Stomach (tissue), 4 donors: ENCODE results near the gene P2RX6.

ENCODE experiments used
- EP300 ChIP-seq: sonication (generic); formaldehyde crosslinking; IDR thresholded peaks from one replicate; pipeline ENCODE4 v1.6.1; 2017; ENCODE audit warnings: antibody characterized with exemption
- POLR2A ChIP-seq, 4 donors: fragments of 450-650 bp; IDR thresholded peaks; one replicate each; pipeline ENCODE4 v1.6.1; 2016; ENCODE audit warnings: antibody characterized with exemption in 4 of 4, control low read depth in 2 of 4, mild to moderate bottlenecking in 1 of 4, moderate library complexity in 1 of 4
- POLR2AphosphoS5 ChIP-seq, 3 donors: sonication (generic); formaldehyde crosslinking; IDR thresholded peaks; one replicate each; pipeline ENCODE4 v1.6.1; 2016; ENCODE audit warnings: antibody characterized with exemption in 3 of 3
- TF ChIP-seq, protein P1 (sequence below), 7 experiments: fragments of 450-650 bp in 4 of 7; fragments of 200-600 bp in 3 of 7; sonication (generic) in 3 of 7; IDR thresholded peaks; one replicate each; pipeline ENCODE4 v1.5.1; 2016 to 2019; ENCODE audit warnings: antibody characterized with exemption in 7 of 7, control low read depth in 2 of 7, mild to moderate bottlenecking in 1 of 7

DNA sequence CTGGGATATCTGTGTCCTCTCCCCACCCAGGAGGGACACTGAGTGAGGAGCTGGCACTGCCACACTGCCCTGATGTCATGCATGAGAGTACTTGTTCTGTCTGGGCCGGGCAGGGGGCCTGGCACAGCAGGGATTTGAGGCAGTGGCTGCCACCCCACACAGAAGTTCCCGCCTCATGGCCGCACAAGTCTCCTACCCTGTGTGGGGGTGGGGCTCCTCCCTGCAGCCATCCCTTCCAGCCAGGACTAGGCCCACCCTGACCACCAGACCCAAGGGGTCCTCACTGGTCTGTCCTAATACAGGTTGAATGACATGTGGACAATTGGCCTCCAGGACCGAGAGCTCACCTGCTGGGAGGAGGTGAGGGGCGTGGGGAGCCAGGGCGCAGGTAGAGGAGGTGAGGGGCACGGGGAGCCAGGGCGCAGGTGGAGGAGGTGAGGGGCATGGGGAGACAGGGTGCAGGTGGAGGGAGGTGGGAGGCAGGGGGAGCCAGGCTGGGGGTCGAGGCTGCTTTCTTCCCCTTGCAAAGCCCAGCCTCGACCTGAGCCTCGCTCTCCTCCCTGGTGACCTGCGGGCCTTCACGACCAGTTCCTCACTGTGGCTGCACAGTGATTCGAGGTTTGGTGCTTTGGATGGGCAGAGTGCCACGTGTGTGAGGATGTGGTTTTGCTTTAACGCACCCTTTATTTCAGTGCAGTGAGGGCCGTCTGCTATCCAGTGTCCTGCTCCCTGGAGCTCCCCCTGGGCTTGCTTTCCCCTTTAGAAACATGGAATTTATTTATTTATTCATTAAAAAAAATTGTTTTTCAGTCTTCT lies 25.4 kb upstream of the P2RX6 start:
- TF ChIP-seq, protein P1, sequence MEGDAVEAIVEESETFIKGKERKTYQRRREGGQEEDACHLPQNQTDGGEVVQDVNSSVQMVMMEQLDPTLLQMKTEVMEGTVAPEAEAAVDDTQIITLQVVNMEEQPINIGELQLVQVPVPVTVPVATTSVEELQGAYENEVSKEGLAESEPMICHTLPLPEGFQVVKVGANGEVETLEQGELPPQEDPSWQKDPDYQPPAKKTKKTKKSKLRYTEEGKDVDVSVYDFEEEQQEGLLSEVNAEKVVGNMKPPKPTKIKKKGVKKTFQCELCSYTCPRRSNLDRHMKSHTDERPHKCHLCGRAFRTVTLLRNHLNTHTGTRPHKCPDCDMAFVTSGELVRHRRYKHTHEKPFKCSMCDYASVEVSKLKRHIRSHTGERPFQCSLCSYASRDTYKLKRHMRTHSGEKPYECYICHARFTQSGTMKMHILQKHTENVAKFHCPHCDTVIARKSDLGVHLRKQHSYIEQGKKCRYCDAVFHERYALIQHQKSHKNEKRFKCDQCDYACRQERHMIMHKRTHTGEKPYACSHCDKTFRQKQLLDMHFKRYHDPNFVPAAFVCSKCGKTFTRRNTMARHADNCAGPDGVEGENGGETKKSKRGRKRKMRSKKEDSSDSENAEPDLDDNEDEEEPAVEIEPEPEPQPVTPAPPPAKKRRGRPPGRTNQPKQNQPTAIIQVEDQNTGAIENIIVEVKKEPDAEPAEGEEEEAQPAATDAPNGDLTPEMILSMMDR (IDR thresholded peaks at IDR 0.05): no peak
- no peak for TF ChIP-seq POLR2AphosphoS5 (IDR thresholded peaks at IDR 0.05)
- no peak for TF ChIP-seq POLR2A (IDR thresholded peaks at IDR 0.05)
- TF ChIP-seq EP300: no peak
